Suprapubic skin (tissue), 4 donors: Measurements from ENCODE around the gene NTN1.

ENCODE experiments used
- CTCF ChIP-seq, 2 donors: fragments of 200-600 bp in 1 of 2; fragments of 450-650 bp in 1 of 2; sonication (generic) in 1 of 2; IDR thresholded peaks; one replicate each; pipeline ENCODE4 v1.5.1; 2016 to 2019; ENCODE audit warnings: antibody characterized with exemption in 2 of 2, mild to moderate bottlenecking in 1 of 2, moderate library complexity in 1 of 2
- EP300 ChIP-seq: sonication (generic); formaldehyde crosslinking; IDR thresholded peaks from one replicate; pipeline ENCODE4 v1.6.1; 2017; ENCODE audit warnings: antibody characterized with exemption
- POLR2A ChIP-seq, 2 donors: fragments of 450-650 bp; IDR thresholded peaks; one replicate each; pipeline ENCODE4 v1.6.1; 2017; ENCODE audit warnings: antibody characterized with exemption in 2 of 2, mild to moderate bottlenecking in 2 of 2, moderate library complexity in 2 of 2
- POLR2AphosphoS5 ChIP-seq, 3 donors: sonication (generic); formaldehyde crosslinking; IDR thresholded peaks; one replicate each; pipeline ENCODE4 v1.6.1; 2017; ENCODE audit warnings: antibody characterized with exemption in 3 of 3

- TF ChIP-seq POLR2AphosphoS5 (IDR thresholded peaks at IDR 0.05) (no peak), EP300 (no peak), CTCF (IDR thresholded peaks at IDR 0.05) (no peak), POLR2A (IDR thresholded peaks at IDR 0.05) (no peak)
Observed at GRCh38 chr17:9127340-9127739, 106.0 kb downstream of the NTN1 start.
